GM21717 (cell line): ENCODE data around the gene ADGRA3.

Source experiments
- ATAC-seq: cut with Tn5 transposase; IDR thresholded peaks from one replicate; pipeline ENCODE4 v1.9.1; 2021; ENCODE audit warnings: mild to moderate bottlenecking, moderate library complexity; ENCODE audit not compliant: unreplicated experiment

ADGRA3 gene

GRCh38 chr4:22514001-22514400 lies 1.9 kb downstream of the ADGRA3 start:
- no peak for ATAC-seq

GRCh38 chr4:22512306-22512705 lies 3.6 kb downstream of the ADGRA3 start:
- no peak for ATAC-seq

- no peak for ATAC-seq
These were observed 5.1 kb downstream of the ADGRA3 start for GRCh38 chr4:22510750-22511149.

- no peak for ATAC-seq
These were observed 7.5 kb downstream of the ADGRA3 start for GRCh38 chr4:22508376-22508775.

- ATAC-seq: no peak
These were observed 10.9 kb downstream of the ADGRA3 start for GRCh38 chr4:22504922-22505321.

GRCh38 chr4:22504447-22504846 lies 11.4 kb downstream of the ADGRA3 start:
- no peak for ATAC-seq

- ATAC-seq: no peak
These were observed 12.7 kb downstream of the ADGRA3 start for GRCh38 chr4:22502895-22503814.

GRCh38 chr4:22501715-22502095 lies 14.2 kb downstream of the ADGRA3 start:
- ATAC-seq: no peak

- no peak for ATAC-seq
These were observed 14.8 kb downstream of the ADGRA3 start for GRCh38 chr4:22500831-22501714.

GRCh38 chr4:22500128-22500611 lies 15.7 kb downstream of the ADGRA3 start:
- no peak for ATAC-seq

GRCh38 chr4:22498866-22499265 lies 17.0 kb downstream of the ADGRA3 start:
- ATAC-seq: no peak

GRCh38 chr4:22496165-22496813 lies 19.6 kb downstream of the ADGRA3 start:
- ATAC-seq: no peak

- ATAC-seq: no peak
These were observed 22.3 kb downstream of the ADGRA3 start for GRCh38 chr4:22493523-22493922.

- ATAC-seq: no peak
These were observed 22.9 kb downstream of the ADGRA3 start for GRCh38 chr4:22492987-22493386.

- ATAC-seq: no peak
These were observed 23.9 kb downstream of the ADGRA3 start for GRCh38 chr4:22491939-22492338.

- no peak for ATAC-seq
These were observed 25.0 kb downstream of the ADGRA3 start for GRCh38 chr4:22490718-22491315.

- no peak for ATAC-seq
These were observed 27.8 kb downstream of the ADGRA3 start for GRCh38 chr4:22488106-22488505.

GRCh38 chr4:22487328-22487727 lies 28.5 kb downstream of the ADGRA3 start:
- ATAC-seq: no peak

GRCh38 chr4:22486276-22486675 lies 29.6 kb downstream of the ADGRA3 start:
- ATAC-seq: no peak

- no peak for ATAC-seq
These were observed 30.1 kb downstream of the ADGRA3 start for GRCh38 chr4:22485737-22486136.

- ATAC-seq: no peak
These were observed 32.3 kb downstream of the ADGRA3 start for GRCh38 chr4:22483551-22483981.
